ENCODE measurements around the gene RBM44.

GRCh38 chr2:237876532-237876931 lies 78.0 kb downstream of the RBM44 start:
- TF ChIP-seq FOXA1 (IDR thresholded peaks at IDR 0.05): no peak
- TF ChIP-seq MAX (IDR thresholded peaks at IDR 0.05): no peak
